ENCODE results near the gene ECI1. TPM values are rescaled to one million over a fixed set of nuclear protein-coding genes. Genes with fewer than 3 reads are reported as not detected.
"Not testable (repeated sequence)": the region's sequence is repeated elsewhere in the genome, so short reads cannot be mapped to it uniquely, and the experiment has no call there.

The ECI1 gene
- total RNA-seq, 1 donor from 2014 or later = 72.9 TPM

GRCh38 chr16:2271848-2272461 lies 20.6 kb upstream of the ECI1 start:
- no peaks in the 10 kb centered on the region for H3K27me3 ChIP-seq
- DNase-seq (ENCODE audit: extremely low spot score in 2 of 2) = no peak
- TF ChIP-seq POLR2AphosphoS5 (IDR thresholded peaks at IDR 0.05; ENCODE audit: insufficient read depth in 1 of 2, low read depth in 1 of 2) (no peak), CTCF (IDR thresholded peaks at IDR 0.05) (no peak), POLR2A (IDR thresholded peaks at IDR 0.05) (no peak)
- H3K36me3 ChIP-seq = no peaks in the 10 kb centered on the region
- H3K4me1 ChIP-seq = peaks cover 27% of the 10 kb centered on the region
- no peaks in the 10 kb centered on the region for H3K9me3 ChIP-seq
- H3K4me3 ChIP-seq = no peak overlapping the region
- intact Hi-C loops (cut with DNase I) = no loop called here
- H3K27ac ChIP-seq = no peak overlapping the region

- H3K4me3 ChIP-seq = no peak overlapping the region
- H3K9me3 ChIP-seq = no peaks in the 10 kb centered on the region
- H3K4me1 ChIP-seq = peaks cover 38% of the 10 kb centered on the region
- no peaks in the 10 kb centered on the region for H3K27me3 ChIP-seq
- TF ChIP-seq POLR2AphosphoS5 (IDR thresholded peaks at IDR 0.05; ENCODE audit: insufficient read depth in 1 of 2, low read depth in 1 of 2) = no peak
- TF ChIP-seq POLR2A (IDR thresholded peaks at IDR 0.05) = no peak
- TF ChIP-seq CTCF (IDR thresholded peaks at IDR 0.05) = no peak
- no peak for DNase-seq (ENCODE audit: extremely low spot score in 2 of 2)
- H3K27ac ChIP-seq = no peak overlapping the region
- intact Hi-C loops (cut with DNase I) = no loop called here
- H3K36me3 ChIP-seq = no peaks in the 10 kb centered on the region
Measured at GRCh38 chr16:2270588-2271470, 19.4 kb upstream of the ECI1 start.

- no peak overlapping the region for H3K4me3 ChIP-seq
- no peak for DNase-seq (ENCODE audit: extremely low spot score in 2 of 2)
- H3K9me3 ChIP-seq = no peaks in the 10 kb centered on the region
- peaks cover 45% of the 10 kb centered on the region for H3K4me1 ChIP-seq
- H3K27ac ChIP-seq = no peak overlapping the region
- TF ChIP-seq POLR2AphosphoS5 (IDR thresholded peaks at IDR 0.05; ENCODE audit: insufficient read depth in 1 of 2, low read depth in 1 of 2) (no peak), POLR2A (IDR thresholded peaks at IDR 0.05) (no peak), CTCF (IDR thresholded peaks at IDR 0.05) (no peak)
- H3K36me3 ChIP-seq = no peaks in the 10 kb centered on the region
- H3K27me3 ChIP-seq = no peaks in the 10 kb centered on the region
- intact Hi-C loops (cut with DNase I) = no loop called here
Measured at GRCh38 chr16:2270070-2270462, 18.7 kb upstream of the ECI1 start.

- H3K36me3 ChIP-seq = peaks cover 0 to 8% of the 10 kb centered on the region in 2 donors
- TF ChIP-seq CTCF (IDR thresholded peaks at IDR 0.05) (no peak), POLR2A (IDR thresholded peaks at IDR 0.05) (peak in 1 of 2 donors; percentile 98), POLR2AphosphoS5 (IDR thresholded peaks at IDR 0.05; ENCODE audit: insufficient read depth in 1 of 2, low read depth in 1 of 2) (peak; percentile 96 to 100)
- DNase-seq (ENCODE audit: extremely low spot score in 2 of 2) = peak; percentile 97 to 98
- peak within 1 kb of the TSS; percentile 77 to 93 for H3K4me3 ChIP-seq
- H3K27ac ChIP-seq = peak within 1 kb of the TSS; percentile 96
- no peaks in the 10 kb centered on the region for H3K27me3 ChIP-seq
- H3K9me3 ChIP-seq = no peaks in the 10 kb centered on the region
- peaks cover 47% of the 10 kb centered on the region for H3K4me1 ChIP-seq
- intact Hi-C loops (cut with DNase I) = no loop called here
Measured at GRCh38 chr16:2267913-2268666, 16.7 kb upstream of the ECI1 start, which contains the start of gene RNPS1. Gene RNPS1 (minus strand): TSS chr16:2268126. CDS start chr16:2264643, 3,483 bp downstream.

GRCh38 chr16:2267505-2267912 lies 16.1 kb upstream of the ECI1 start:
- H3K4me3 ChIP-seq = peak overlapping the region; percentile 77 to 93
- H3K27me3 ChIP-seq; intact Hi-C loops (cut with DNase I); H3K9me3 ChIP-seq; DNase-seq (ENCODE audit: extremely low spot score in 2 of 2): not testable (repeated sequence)
- peak overlapping the region; percentile 96 for H3K27ac ChIP-seq
- peaks cover 47% of the 10 kb centered on the region for H3K4me1 ChIP-seq
- H3K36me3 ChIP-seq = peaks cover 0 to 14% of the 10 kb centered on the region in 2 donors

GRCh38 chr16:2266887-2267286 lies 15.5 kb upstream of the ECI1 start:
- H3K9me3 ChIP-seq; intact Hi-C loops (cut with DNase I); DNase-seq (ENCODE audit: extremely low spot score in 2 of 2); H3K27me3 ChIP-seq: not testable (repeated sequence)
- H3K4me1 ChIP-seq = peaks cover 47% of the 10 kb centered on the region
- peak overlapping the region; percentile 96 for H3K27ac ChIP-seq
- H3K36me3 ChIP-seq = peaks cover 0 to 20% of the 10 kb centered on the region in 2 donors
- peak overlapping the region; percentile 77 to 93 for H3K4me3 ChIP-seq

- H3K27me3 ChIP-seq; H3K9me3 ChIP-seq; H3K4me3 ChIP-seq; H3K27ac ChIP-seq; intact Hi-C loops (cut with DNase I); DNase-seq (ENCODE audit: extremely low spot score in 2 of 2): not testable (repeated sequence)
- Histone ChIP-seq H3K36me3 (peaks cover 0 to 56% of the 10 kb centered on the region in 2 donors), H3K4me1 (peaks cover 23% of the 10 kb centered on the region)
Measured at GRCh38 chr16:2263026-2263425, 11.6 kb upstream of the ECI1 start.

All from vagina (tissue), 2 donors.